PFSK-1 (cell line): ENCODE results near the gene TMEM181.

ENCODE experiments used
- POLR2AphosphoS5 ChIP-seq: IDR thresholded peaks from 2 replicates; pipeline ENCODE4 v1.6.1; 2012; ENCODE audit warnings: low read depth, mild to moderate bottlenecking, control low read depth, low read length, moderate library complexity
- REST ChIP-seq, 2 experiments: IDR thresholded peaks; 2 replicates each; pipeline versions ENCODE4 v1.6.1 to v1.8.0; 2011 to 2012; ENCODE audit warnings: low read depth in 2 of 2, low read length in 2 of 2, control low read depth in 1 of 2, inconsistent platforms in 1 of 2, mild to moderate bottlenecking in 1 of 2, moderate library complexity in 1 of 2; ENCODE audit not compliant: insufficient read depth in 1 of 2
- SIN3A ChIP-seq: IDR thresholded peaks from 2 replicates; pipeline ENCODE4 v1.6.1; 2012; ENCODE audit warnings: mild to moderate bottlenecking, low read length, moderate library complexity, borderline replicate concordance; ENCODE audit not compliant: insufficient read depth
- TAF1 ChIP-seq: IDR thresholded peaks from 2 replicates; pipeline ENCODE4 v1.6.1; 2012; ENCODE audit warnings: low read length, control low read depth, borderline replicate concordance; ENCODE audit not compliant: insufficient read depth

DNA sequence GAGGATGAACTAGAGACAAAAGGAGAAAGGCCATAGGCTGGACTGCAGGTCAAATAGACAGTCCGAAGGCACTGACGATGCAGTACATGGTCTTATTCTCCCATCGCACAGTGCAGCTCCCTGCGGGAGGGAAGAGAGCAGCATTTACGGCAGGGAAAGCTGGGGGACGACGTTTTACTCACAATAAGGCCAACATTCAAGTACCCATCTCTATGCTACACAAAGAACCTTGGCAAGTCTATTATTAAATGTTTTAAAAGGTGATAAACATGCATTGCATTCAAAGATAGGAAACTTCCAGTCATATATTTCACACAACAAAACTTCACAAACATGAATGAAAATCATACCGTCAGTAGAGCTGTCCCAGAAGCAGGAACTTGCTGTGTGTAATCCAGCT is 76.9 kb downstream of the TMEM181 start:
- TF ChIP-seq POLR2AphosphoS5 (no peak), REST (IDR thresholded peaks at IDR 0.05; ENCODE audit: insufficient read depth in 1 of 2, low read depth in 2 of 2, low read length in 2 of 2) (no peak), TAF1 (no peak), SIN3A (no peak)
